ENCODE results near the gene NUDT15. TPM values are rescaled to one million over a fixed set of nuclear protein-coding genes. Genes with fewer than 3 reads are reported as not detected.

NUDT15 gene
- total and polyA plus RNA-seq, 10 of the 15 experiments (the other 5 are each of a cell fraction or from before 2014, with no cell fraction given) = 11.4 to 26.7 (median 18.0) TPM

DNA sequence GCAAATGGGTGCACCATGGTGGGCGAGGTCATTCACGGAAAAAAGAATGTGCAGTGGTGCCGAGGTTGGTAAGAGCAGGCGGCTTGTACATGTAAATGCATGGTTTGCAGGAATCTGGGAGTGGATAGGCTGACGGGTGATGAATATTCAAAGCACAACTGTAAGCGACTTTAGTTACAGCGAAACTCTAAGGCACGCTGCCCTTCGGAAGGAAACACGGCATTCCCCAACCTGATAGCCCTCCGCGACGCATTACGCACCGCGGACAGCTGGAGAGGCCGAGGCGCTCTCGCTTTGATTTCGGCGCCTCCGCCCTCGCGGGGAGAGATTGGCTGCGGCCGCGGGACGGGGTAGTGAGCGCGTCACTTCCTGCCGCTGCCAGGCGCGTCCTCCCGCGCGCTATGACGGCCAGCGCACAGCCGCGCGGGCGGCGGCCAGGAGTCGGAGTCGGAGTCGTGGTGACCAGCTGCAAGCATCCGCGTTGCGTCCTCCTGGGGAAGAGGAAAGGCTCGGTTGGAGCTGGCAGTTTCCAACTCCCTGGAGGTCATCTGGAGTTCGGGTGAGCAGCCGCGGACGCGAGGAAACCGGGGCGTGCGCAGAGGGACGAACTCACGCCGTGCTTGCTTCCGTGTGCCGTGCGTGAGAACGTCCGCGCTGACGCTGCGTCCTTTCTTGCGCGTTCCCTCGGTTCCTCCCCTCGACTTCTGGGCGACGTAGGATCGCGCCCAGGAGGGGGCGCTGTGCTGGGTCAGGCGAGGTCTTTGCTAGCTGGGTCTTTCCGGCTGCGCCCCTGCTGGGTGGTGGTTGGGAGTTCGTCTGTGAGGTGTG is at the start of gene NUDT15 (continued):
- TF ChIP-seq, protein P1, sequence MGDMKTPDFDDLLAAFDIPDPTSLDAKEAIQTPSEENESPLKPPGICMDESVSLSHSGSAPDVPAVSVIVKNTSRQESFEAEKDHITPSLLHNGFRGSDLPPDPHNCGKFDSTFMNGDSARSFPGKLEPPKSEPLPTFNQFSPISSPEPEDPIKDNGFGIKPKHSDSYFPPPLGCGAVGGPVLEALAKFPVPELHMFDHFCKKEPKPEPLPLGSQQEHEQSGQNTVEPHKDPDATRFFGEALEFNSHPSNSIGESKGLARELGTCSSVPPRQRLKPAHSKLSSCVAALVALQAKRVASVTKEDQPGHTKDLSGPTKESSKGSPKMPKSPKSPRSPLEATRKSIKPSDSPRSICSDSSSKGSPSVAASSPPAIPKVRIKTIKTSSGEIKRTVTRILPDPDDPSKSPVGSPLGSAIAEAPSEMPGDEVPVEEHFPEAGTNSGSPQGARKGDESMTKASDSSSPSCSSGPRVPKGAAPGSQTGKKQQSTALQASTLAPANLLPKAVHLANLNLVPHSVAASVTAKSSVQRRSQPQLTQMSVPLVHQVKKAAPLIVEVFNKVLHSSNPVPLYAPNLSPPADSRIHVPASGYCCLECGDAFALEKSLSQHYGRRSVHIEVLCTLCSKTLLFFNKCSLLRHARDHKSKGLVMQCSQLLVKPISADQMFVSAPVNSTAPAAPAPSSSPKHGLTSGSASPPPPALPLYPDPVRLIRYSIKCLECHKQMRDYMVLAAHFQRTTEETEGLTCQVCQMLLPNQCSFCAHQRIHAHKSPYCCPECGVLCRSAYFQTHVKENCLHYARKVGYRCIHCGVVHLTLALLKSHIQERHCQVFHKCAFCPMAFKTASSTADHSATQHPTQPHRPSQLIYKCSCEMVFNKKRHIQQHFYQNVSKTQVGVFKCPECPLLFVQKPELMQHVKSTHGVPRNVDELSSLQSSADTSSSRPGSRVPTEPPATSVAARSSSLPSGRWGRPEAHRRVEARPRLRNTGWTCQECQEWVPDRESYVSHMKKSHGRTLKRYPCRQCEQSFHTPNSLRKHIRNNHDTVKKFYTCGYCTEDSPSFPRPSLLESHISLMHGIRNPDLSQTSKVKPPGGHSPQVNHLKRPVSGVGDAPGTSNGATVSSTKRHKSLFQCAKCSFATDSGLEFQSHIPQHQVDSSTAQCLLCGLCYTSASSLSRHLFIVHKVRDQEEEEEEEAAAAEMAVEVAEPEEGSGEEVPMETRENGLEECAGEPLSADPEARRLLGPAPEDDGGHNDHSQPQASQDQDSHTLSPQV (IDR thresholded peaks at IDR 0.05) = 0 out of 2 replicates have a peak, but pooled peaks have one; percentile 33
- TF ChIP-seq NRF1 (conservative IDR thresholded peaks at IDR 0.05; ENCODE audit: low read depth, low read length) (peak; percentile 58), EGR1 (IDR thresholded peaks at IDR 0.05; ENCODE audit: borderline replicate concordance in 1 of 2, low read depth in 2 of 2, low read length in 2 of 2) (peak; percentile 45 to 98; a peak in 2 of 3 replicates), TCF12 (IDR thresholded peaks at IDR 0.05; ENCODE audit: low read depth, low read length) (peak; percentile 91), GATAD2B (conservative IDR thresholded peaks at IDR 0.05; ENCODE audit: low read depth) (no peak; the same call in 1 of the 2 replicates), NFXL1 (IDR thresholded peaks at IDR 0.05; ENCODE audit: borderline replicate concordance) (no peak), ZNF207 (IDR thresholded peaks at IDR 0.05; ENCODE audit: borderline replicate concordance) (peak; percentile 81; the same call in 1 of the 2 replicates), KAT2A (conservative IDR thresholded peaks at IDR 0.05; ENCODE audit: control insufficient read depth, low read depth, low read length) (no peak), SMARCA5 (IDR thresholded peaks at IDR 0.05) (peak; percentile 94; the same call in 1 of the 2 replicates)
- TF ChIP-seq, protein P2, sequence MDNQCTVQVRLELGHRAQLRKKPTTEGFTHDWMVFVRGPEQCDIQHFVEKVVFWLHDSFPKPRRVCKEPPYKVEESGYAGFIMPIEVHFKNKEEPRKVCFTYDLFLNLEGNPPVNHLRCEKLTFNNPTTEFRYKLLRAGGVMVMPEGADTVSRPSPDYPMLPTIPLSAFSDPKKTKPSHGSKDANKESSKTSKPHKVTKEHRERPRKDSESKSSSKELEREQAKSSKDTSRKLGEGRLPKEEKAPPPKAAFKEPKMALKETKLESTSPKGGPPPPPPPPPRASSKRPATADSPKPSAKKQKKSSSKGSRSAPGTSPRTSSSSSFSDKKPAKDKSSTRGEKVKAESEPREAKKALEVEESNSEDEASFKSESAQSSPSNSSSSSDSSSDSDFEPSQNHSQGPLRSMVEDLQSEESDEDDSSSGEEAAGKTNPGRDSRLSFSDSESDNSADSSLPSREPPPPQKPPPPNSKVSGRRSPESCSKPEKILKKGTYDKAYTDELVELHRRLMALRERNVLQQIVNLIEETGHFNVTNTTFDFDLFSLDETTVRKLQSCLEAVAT (IDR thresholded peaks at IDR 0.05) = no peak; the same call in 1 of the 2 replicates
- TF ChIP-seq, protein P3, sequence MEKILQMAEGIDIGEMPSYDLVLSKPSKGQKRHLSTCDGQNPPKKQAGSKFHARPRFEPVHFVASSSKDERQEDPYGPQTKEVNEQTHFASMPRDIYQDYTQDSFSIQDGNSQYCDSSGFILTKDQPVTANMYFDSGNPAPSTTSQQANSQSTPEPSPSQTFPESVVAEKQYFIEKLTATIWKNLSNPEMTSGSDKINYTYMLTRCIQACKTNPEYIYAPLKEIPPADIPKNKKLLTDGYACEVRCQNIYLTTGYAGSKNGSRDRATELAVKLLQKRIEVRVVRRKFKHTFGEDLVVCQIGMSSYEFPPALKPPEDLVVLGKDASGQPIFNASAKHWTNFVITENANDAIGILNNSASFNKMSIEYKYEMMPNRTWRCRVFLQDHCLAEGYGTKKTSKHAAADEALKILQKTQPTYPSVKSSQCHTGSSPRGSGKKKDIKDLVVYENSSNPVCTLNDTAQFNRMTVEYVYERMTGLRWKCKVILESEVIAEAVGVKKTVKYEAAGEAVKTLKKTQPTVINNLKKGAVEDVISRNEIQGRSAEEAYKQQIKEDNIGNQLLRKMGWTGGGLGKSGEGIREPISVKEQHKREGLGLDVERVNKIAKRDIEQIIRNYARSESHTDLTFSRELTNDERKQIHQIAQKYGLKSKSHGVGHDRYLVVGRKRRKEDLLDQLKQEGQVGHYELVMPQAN (conservative IDR thresholded peaks at IDR 0.05) = peak; percentile 100
- TF ChIP-seq, protein P4, sequence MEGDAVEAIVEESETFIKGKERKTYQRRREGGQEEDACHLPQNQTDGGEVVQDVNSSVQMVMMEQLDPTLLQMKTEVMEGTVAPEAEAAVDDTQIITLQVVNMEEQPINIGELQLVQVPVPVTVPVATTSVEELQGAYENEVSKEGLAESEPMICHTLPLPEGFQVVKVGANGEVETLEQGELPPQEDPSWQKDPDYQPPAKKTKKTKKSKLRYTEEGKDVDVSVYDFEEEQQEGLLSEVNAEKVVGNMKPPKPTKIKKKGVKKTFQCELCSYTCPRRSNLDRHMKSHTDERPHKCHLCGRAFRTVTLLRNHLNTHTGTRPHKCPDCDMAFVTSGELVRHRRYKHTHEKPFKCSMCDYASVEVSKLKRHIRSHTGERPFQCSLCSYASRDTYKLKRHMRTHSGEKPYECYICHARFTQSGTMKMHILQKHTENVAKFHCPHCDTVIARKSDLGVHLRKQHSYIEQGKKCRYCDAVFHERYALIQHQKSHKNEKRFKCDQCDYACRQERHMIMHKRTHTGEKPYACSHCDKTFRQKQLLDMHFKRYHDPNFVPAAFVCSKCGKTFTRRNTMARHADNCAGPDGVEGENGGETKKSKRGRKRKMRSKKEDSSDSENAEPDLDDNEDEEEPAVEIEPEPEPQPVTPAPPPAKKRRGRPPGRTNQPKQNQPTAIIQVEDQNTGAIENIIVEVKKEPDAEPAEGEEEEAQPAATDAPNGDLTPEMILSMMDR (IDR thresholded peaks at IDR 0.05 in 2 of 3, conservative IDR thresholded peaks at IDR 0.05 in 1 of 3; ENCODE audit: control insufficient read depth in 2 of 3, extremely low read depth in 1 of 3, insufficient read depth in 1 of 3, low read depth in 3 of 3, low read length in 3 of 3) = peak; percentile 99 to 100 (median 99)

Measured in GM12878 (cell line).